ENCODE results near the gene CA10.

Gene CA10

GRCh38 chr17:51661403-51661802 lies 497.1 kb downstream of the CA10 start:
- Histone ChIP-seq H3K9me3 (ENCODE audit: control insufficient read depth, insufficient read depth, low read length) (no peaks in the 10 kb centered on the region), H3K9me2 (replicated peaks; ENCODE audit: control insufficient read depth, low read length) (no peaks in the 10 kb centered on the region), H3K79me2 (ENCODE audit: control insufficient read depth, low read length) (no peaks in the 10 kb centered on the region), H3K4me2 (ENCODE audit: low read length) (no peak overlapping the region), H3K4me1 (ENCODE audit: control insufficient read depth, low read length) (no peaks in the 10 kb centered on the region), H3F3A (ENCODE audit: control insufficient read depth, insufficient read depth) (no peaks in the 10 kb centered on the region), H3K36me3 (ENCODE audit: control insufficient read depth, low read length) (no peaks in the 10 kb centered on the region), H3K27me3 (ENCODE audit: control insufficient read depth, low read length) (no peaks in the 10 kb centered on the region), H3K27ac (ENCODE audit: low read depth, low read length) (no peak overlapping the region), H4K20me1 (ENCODE audit: control insufficient read depth, insufficient read depth, low read depth, low read length) (no peaks in the 10 kb centered on the region), H3K4me3 (ENCODE audit: low read length) (no peak overlapping the region)
- no peak for TF ChIP-seq CTCF (IDR thresholded peaks at IDR 0.05; ENCODE audit: low read depth, low read length, poor library complexity, severe bottlenecking)
- TF ChIP-seq EZH2phosphoT487 (IDR thresholded peaks at IDR 0.05; ENCODE audit: borderline replicate concordance, low read length), result no peak

- Histone ChIP-seq H3F3A (ENCODE audit: control insufficient read depth, insufficient read depth) (no peaks in the 10 kb centered on the region), H3K27ac (ENCODE audit: low read depth, low read length) (no peak overlapping the region), H3K36me3 (ENCODE audit: control insufficient read depth, low read length) (no peaks in the 10 kb centered on the region), H3K4me1 (ENCODE audit: control insufficient read depth, low read length) (no peaks in the 10 kb centered on the region), H3K27me3 (ENCODE audit: control insufficient read depth, low read length) (no peaks in the 10 kb centered on the region), H3K4me3 (ENCODE audit: low read length) (no peak overlapping the region), H3K79me2 (ENCODE audit: control insufficient read depth, low read length) (no peaks in the 10 kb centered on the region), H3K4me2 (ENCODE audit: low read length) (no peak overlapping the region), H3K9me2 (replicated peaks; ENCODE audit: control insufficient read depth, low read length) (no peaks in the 10 kb centered on the region), H4K20me1 (ENCODE audit: control insufficient read depth, insufficient read depth, low read depth, low read length) (no peaks in the 10 kb centered on the region), H3K9me3 (ENCODE audit: control insufficient read depth, insufficient read depth, low read length) (no peaks in the 10 kb centered on the region)
- TF ChIP-seq EZH2phosphoT487 (IDR thresholded peaks at IDR 0.05; ENCODE audit: borderline replicate concordance, low read length) (no peak), CTCF (IDR thresholded peaks at IDR 0.05; ENCODE audit: low read depth, low read length, poor library complexity, severe bottlenecking) (no peak)
Observed at GRCh38 chr17:51660266-51660665, 498.2 kb downstream of the CA10 start.

- Histone ChIP-seq H4K20me1 (ENCODE audit: control insufficient read depth, insufficient read depth, low read depth, low read length) (no peaks in the 10 kb centered on the region), H3K79me2 (ENCODE audit: control insufficient read depth, low read length) (no peaks in the 10 kb centered on the region), H3K27ac (ENCODE audit: low read depth, low read length) (no peak overlapping the region), H3K27me3 (ENCODE audit: control insufficient read depth, low read length) (no peaks in the 10 kb centered on the region), H3K36me3 (ENCODE audit: control insufficient read depth, low read length) (no peaks in the 10 kb centered on the region), H3K9me2 (replicated peaks; ENCODE audit: control insufficient read depth, low read length) (no peaks in the 10 kb centered on the region), H3K4me2 (ENCODE audit: low read length) (no peak overlapping the region), H3K4me3 (ENCODE audit: low read length) (no peak overlapping the region), H3K4me1 (ENCODE audit: control insufficient read depth, low read length) (no peaks in the 10 kb centered on the region), H3K9me3 (ENCODE audit: control insufficient read depth, insufficient read depth, low read length) (no peaks in the 10 kb centered on the region), H3F3A (ENCODE audit: control insufficient read depth, insufficient read depth) (no peaks in the 10 kb centered on the region)
- TF ChIP-seq EZH2phosphoT487 (IDR thresholded peaks at IDR 0.05; ENCODE audit: borderline replicate concordance, low read length), result no peak
- no peak for TF ChIP-seq CTCF (IDR thresholded peaks at IDR 0.05; ENCODE audit: low read depth, low read length, poor library complexity, severe bottlenecking)
Observed at GRCh38 chr17:51657224-51657623, 501.3 kb downstream of the CA10 start.

- no peaks in the 10 kb centered on the region for H3K79me2 ChIP-seq (ENCODE audit: control insufficient read depth, low read length)
- H3K27ac ChIP-seq (ENCODE audit: low read depth, low read length), result no peak overlapping the region
- no peaks in the 10 kb centered on the region for H3K9me2 ChIP-seq (replicated peaks; ENCODE audit: control insufficient read depth, low read length)
- no peaks in the 10 kb centered on the region for H3F3A ChIP-seq (ENCODE audit: control insufficient read depth, insufficient read depth)
- no peaks in the 10 kb centered on the region for H3K36me3 ChIP-seq (ENCODE audit: control insufficient read depth, low read length)
- no peaks in the 10 kb centered on the region for H4K20me1 ChIP-seq (ENCODE audit: control insufficient read depth, insufficient read depth, low read depth, low read length)
- no peaks in the 10 kb centered on the region for H3K4me1 ChIP-seq (ENCODE audit: control insufficient read depth, low read length)
- H3K4me2 ChIP-seq (ENCODE audit: low read length), result no peak overlapping the region
- H3K4me3 ChIP-seq (ENCODE audit: low read length), result no peak overlapping the region
- TF ChIP-seq EZH2phosphoT487 (IDR thresholded peaks at IDR 0.05; ENCODE audit: borderline replicate concordance, low read length) (no peak), CTCF (IDR thresholded peaks at IDR 0.05; ENCODE audit: low read depth, low read length, poor library complexity, severe bottlenecking) (no peak)
- H3K27me3 ChIP-seq (ENCODE audit: control insufficient read depth, low read length), result no peaks in the 10 kb centered on the region
- no peaks in the 10 kb centered on the region for H3K9me3 ChIP-seq (ENCODE audit: control insufficient read depth, insufficient read depth, low read length)
Observed at GRCh38 chr17:51653878-51654277, 504.6 kb downstream of the CA10 start.

Measured in DOHH2 (cell line).